Mesangial cell (primary cell): Measurements from ENCODE around the gene ODAPH. TPM values are rescaled to one million over a fixed set of nuclear protein-coding genes. Genes with fewer than 3 reads are reported as not detected.

Source experiments
- total RNA-seq: library from RNA; depleted of rRNA; stranded (reverse); fragments of >200 nt; gene quantifications from 2 replicates; pipeline ENCODE4 v1.2.3, GENCODE V29; 2015

ODAPH gene, protein sequence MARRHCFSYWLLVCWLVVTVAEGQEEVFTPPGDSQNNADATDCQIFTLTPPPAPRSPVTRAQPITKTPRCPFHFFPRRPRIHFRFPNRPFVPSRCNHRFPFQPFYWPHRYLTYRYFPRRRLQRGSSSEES
- total RNA-seq, result 0.38 and 2.1 TPM in 2 replicates

DNA sequence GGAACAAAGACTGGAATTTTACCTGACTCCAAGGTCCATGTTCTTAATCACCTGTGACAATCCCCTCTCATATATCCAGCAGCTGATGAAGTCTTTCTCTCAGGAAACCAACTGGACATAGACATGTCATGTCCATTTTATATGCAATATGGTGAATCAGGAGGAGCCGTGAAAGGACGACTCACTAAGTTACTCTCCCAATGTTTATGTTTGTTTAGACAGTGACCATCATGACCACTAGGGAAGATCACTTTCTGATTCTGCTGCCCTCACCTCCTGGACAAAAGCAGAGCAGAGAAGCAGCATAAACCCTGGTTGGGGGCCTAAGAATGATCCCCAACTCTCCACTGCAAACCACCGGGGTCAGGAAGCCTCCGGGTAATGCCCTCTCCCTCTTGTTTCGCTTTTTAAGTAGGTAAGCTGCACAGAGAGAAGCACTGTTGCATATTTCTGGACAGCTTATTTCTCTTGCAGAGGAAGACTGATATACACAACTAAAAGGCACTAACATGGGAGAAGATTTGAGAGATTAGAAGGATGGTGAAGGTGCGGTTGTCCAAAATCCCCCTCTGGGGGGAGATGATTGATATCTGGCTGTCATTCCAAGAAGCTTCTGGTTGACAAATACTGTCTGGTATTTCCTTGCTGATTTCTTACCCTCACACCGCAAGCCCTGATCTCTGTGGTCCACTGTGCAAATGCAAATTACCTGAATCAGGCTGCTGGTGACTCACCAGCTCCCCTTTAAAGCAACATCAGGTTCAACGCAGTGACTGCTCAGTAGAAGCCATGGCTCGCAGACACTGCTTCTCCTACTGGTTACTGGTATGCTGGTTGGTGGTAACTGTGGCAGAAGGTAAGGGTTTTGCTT, at the start of gene ODAPH:
TSS of gene ODAPH (plus strand) at position 773 of the 871 bp plus-strand sequence. CDS start at position 790, 17 bp downstream.

DNA sequence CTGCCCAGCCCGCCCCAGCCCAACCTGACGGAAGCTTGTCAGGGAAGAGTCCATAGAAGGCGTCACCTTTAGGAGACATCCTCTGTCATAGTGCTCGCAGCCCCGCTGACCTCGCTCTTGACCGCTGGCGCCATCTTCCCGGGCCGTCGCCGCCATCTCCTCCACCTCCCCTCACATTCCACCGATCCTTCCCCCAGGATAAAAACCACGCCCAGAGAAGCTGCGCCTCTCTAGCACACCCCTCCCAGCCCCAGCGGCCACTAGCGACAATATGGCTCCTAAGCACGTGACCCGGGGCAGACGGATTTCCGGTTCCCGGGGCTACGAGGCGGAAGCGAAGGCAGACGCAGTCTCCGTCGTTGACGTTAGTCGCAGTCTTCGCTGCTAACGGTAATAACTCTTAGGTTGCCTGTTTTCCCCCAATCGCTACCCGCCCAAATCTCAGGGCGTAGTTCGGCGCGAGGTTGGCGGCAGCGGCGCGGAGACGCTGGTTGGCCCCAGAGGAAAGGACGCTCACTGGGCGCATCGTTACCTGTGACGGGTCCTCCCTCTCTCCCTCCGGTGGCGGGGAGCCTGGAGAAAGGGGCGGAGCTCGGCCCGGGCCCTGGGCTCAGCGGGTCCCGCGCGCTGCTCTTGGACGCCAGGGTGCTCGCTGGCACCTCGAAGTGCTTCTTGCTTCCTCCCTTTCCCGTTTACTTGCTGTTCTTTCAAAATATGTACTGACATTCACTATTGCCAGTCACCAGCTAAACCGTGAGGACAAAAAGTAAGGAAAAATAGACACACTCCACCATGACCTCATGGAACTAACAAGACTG, 41.5 kb upstream of the ODAPH start, which contains the start of the genes RCHY1 and THAP6:
TSS of gene RCHY1 (minus strand) at position 273 of the 818 bp plus-strand sequence. CDS start at position 156, 117 bp downstream.
TSS of gene THAP6 (plus strand) at position 343 of the 818 bp plus-strand sequence. CDS start 980 bp downstream, outside the sequence.

Other genes starting within 250 kb of the ODAPH start
- gene RCHY1, start 41.7 kb upstream of the ODAPH start, total RNA-seq, result 12.7 and 19.6 TPM in 2 replicates
- gene THAP6, start 41.6 kb upstream of the ODAPH start, total RNA-seq, result 4.2 and 5.1 TPM in 2 replicates
- gene CDKL2, start 74.5 kb downstream of the ODAPH start, total RNA-seq, result 1.5 and 2.7 TPM in 2 replicates
- gene G3BP2, start 117.3 kb downstream of the ODAPH start, total RNA-seq, result 71.0 and 73.0 TPM in 2 replicates
- 27.0 and 32.6 TPM in 2 replicates for gene USO1, start 168.5 kb downstream of the ODAPH start, total RNA-seq